Measurements from ENCODE around the gene IQCE.

GRCh38 chr7:2611401-2611800 is 52.6 kb downstream of the IQCE start:
- TF ChIP-seq CTCF (IDR thresholded peaks at IDR 0.05) = no peak
- TF ChIP-seq POLR2AphosphoS5 (IDR thresholded peaks at IDR 0.05; ENCODE audit: insufficient read depth in 1 of 2, low read depth in 1 of 2) = no peak
